ENCODE measurements around the gene FABP3. TPM values are rescaled to one million over a fixed set of nuclear protein-coding genes. Genes with fewer than 3 reads are reported as not detected.

The FABP3 gene
- polyA plus RNA-seq, 1 experiment = 11.7 TPM

DNA sequence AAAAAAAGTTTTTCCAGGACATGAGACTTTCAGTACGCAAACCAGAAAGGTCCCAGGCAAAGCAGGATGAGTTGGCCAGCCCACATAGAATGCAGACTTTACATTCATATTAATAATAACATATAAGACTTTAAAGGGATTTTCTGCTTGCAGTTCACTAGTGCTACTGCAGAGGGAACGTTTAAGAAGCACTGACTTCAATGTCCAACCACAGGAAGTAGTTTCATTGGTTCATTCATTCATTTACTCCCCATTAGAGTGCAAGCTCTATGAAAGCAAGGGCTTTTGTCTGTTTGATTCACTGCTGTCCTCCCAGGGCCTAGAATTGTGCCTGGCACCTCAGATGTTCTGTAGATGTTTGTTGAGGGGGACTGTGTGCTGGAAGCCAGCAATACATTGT, 28.4 kb upstream of the FABP3 start:
- ChIA-PET CTCF (interaction anchor here (11.0 kb wide), 1 partner anchor 17 kb away, joined by 387 read pairs; the partner anchor contains the start of gene SERINC2), POLR2A (no interaction called here)
- no peak for DNase-seq (ENCODE audit: low read depth)
- no peak for TF ChIP-seq CTCF (IDR thresholded peaks at IDR 0.05; ENCODE audit: insufficient read depth, low read depth, low read length)
- no peaks in the 10 kb centered on the region for H3K27me3 ChIP-seq (ENCODE audit: control insufficient read depth, insufficient read depth, low read length)
- H3K36me3 ChIP-seq (ENCODE audit: control insufficient read depth, insufficient read depth, low read length) = no peaks in the 10 kb centered on the region
- H3K4me3 ChIP-seq (ENCODE audit: low read depth, low read length) = no peak overlapping the region

GRCh38 chr1:31400393-31400792, 27.5 kb upstream of the FABP3 start:
- Histone ChIP-seq H3K36me3 (ENCODE audit: control insufficient read depth, insufficient read depth, low read length) (no peaks in the 10 kb centered on the region), H3K4me3 (ENCODE audit: low read depth, low read length) (no peak overlapping the region), H3K27me3 (ENCODE audit: control insufficient read depth, insufficient read depth, low read length) (no peaks in the 10 kb centered on the region)
- DNase-seq (ENCODE audit: low read depth) = no peak
- TF ChIP-seq CTCF (IDR thresholded peaks at IDR 0.05; ENCODE audit: insufficient read depth, low read depth, low read length) = no peak
- POLR2A ChIA-PET = no interaction called here
- CTCF ChIA-PET = interaction anchor here (11.0 kb wide), 1 partner anchor 18 kb away, joined by 387 read pairs; the partner anchor contains the start of gene SERINC2

GRCh38 chr1:31399976-31400375, 27.1 kb upstream of the FABP3 start:
- no peak for DNase-seq (ENCODE audit: low read depth)

GRCh38 chr1:31398246-31398645, 25.4 kb upstream of the FABP3 start:
- TF ChIP-seq CTCF (IDR thresholded peaks at IDR 0.05; ENCODE audit: insufficient read depth, low read depth, low read length) = no peak
- Histone ChIP-seq H3K4me3 (ENCODE audit: low read depth, low read length) (no peak overlapping the region), H3K27me3 (ENCODE audit: control insufficient read depth, insufficient read depth, low read length) (no peaks in the 10 kb centered on the region), H3K36me3 (ENCODE audit: control insufficient read depth, insufficient read depth, low read length) (no peaks in the 10 kb centered on the region)
- DNase-seq (ENCODE audit: low read depth) = no peak
- ChIA-PET CTCF (interaction anchor here (11.0 kb wide), 1 partner anchor 20 kb away, joined by 387 read pairs; the partner anchor contains the start of gene SERINC2), POLR2A (no interaction called here)

More at GRCh38 chr1:31399976-31400375, 27.1 kb upstream of the FABP3 start:
- POLR2A ChIA-PET = no interaction called here
- Histone ChIP-seq H3K36me3 (ENCODE audit: control insufficient read depth, insufficient read depth, low read length) (no peaks in the 10 kb centered on the region), H3K4me3 (ENCODE audit: low read depth, low read length) (no peak overlapping the region), H3K27me3 (ENCODE audit: control insufficient read depth, insufficient read depth, low read length) (no peaks in the 10 kb centered on the region)
- no peak for TF ChIP-seq CTCF (IDR thresholded peaks at IDR 0.05; ENCODE audit: insufficient read depth, low read depth, low read length)
- CTCF ChIA-PET = interaction anchor here (11.0 kb wide), 1 partner anchor 18 kb away, joined by 387 read pairs; the partner anchor contains the start of gene SERINC2

GRCh38 chr1:31397360-31398095, 24.7 kb upstream of the FABP3 start:
- H3K36me3 ChIP-seq (ENCODE audit: control insufficient read depth, insufficient read depth, low read length) = no peaks in the 10 kb centered on the region
- ChIA-PET POLR2A (interaction anchor here (0.6 to 1.1 kb wide), 3 partner anchors 15 to 25 kb away, joined by 3 to 12 read pairs (median 3); partner anchors contain the start of gene SERINC2), CTCF (interaction anchor here (1.1 to 11.0 kb wide), 8 partner anchors 9 to 212 kb away, joined by 4 to 387 read pairs (median 16); partner anchors contain the start of genes FABP3 and SERINC2)
- no peaks in the 10 kb centered on the region for H3K27me3 ChIP-seq (ENCODE audit: control insufficient read depth, insufficient read depth, low read length)
- DNase-seq (ENCODE audit: low read depth) = no peak
- H3K4me3 ChIP-seq (ENCODE audit: low read depth, low read length) = no peak overlapping the region
- no peak for TF ChIP-seq CTCF (IDR thresholded peaks at IDR 0.05; ENCODE audit: insufficient read depth, low read depth, low read length)
